GM10266 (cell line): ENCODE measurements around the gene TAC4.
A peak's percentile ranks its signal among the peaks of the same experiment; 100 is the strongest.

Source experiments
- DNase-seq: peaks from one replicate; pipeline ENCODE4 v3.0.0; 2012; ENCODE audit errors: extremely low spot score
- CTCF ChIP-seq: IDR thresholded peaks from 2 replicates; pipeline ENCODE4 v1.5.1; 2012; ENCODE audit warnings: mild to moderate bottlenecking, low read depth; ENCODE audit not compliant: control insufficient read depth, insufficient read depth; ENCODE audit errors: missing control alignments

TAC4 gene

DNA sequence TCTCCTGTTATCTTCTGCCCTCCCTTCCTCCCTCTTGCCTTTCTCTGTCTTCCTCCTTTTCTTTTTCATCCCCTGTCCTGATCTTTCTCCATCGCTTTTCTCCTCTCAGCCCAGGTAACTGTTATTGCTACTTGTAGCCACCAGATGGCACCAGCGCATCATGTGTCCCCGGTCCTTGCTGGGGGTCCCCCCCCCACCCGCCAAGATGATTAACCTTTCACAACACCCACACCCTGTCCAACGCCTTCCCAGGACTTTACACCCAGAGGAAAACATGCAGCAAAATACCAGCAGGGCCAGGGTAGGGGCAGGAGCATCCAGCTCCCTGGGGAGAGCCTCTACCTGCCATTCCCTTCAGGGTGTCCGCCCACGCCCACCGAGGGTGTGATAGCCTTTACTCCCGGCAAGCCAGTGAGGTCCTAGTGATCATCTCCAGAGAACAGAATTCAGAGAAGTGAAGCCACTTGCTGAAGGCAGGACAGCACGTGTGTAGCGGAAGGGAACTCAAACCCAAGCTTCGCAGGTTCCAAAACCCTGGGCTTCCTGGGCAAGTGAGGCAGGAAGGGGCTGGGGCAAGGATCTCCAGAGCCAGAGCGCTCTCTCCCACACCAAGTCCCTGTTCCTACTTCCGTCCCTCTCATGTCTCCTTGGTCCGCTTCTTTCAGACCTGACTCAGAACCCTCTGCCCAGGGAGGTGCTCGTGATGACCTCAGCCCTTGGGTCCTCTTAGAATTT, 13.4 kb upstream of the TAC4 start:
- peak; percentile 80 for DNase-seq

DNA sequence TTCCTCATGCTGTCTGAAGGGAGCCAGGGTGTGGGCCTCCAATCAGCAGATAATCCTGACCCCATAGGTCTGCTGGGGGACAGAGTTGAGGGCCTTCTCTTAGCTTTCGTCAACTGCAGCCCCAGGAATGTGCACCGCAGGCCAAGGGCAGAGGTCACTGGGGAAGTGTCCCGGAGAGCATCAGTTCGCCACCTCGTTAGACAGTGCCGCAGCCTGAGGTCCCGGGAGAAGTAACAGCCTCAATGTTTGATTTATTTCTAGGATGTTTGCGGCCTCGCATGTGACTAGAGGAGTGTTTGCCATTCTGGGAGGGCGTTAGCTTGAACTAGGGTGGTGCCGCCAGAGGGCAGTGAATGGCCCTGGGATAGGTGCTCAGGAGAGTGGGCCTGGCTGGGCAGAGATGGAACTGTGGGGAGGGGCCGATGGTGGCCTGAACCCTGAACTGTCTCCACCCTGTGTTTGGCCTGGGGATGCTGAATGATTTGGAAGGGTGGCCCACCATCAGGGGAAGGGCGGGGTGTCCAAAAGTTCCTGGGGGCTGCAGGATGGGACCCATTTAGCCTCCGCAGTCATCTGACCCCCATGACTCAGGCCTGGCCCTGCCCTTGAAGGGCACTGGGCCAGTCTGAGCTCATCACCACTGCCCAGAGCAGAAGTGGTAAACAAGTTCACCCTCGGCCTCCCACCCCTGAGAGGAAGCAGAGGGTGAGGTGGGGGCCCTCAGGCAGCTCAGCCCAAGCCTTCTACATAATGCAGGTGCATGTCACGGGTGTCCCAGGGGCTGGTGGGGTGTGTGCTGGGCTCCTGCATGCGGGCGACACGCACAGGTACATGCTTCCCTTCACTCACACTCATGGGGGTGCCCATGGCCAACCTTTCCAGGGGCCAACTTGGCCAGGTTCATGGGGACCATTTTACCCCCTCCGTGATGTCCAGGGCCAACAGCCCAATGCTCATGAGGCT, 12.4 kb upstream of the TAC4 start:
- no peak for TF ChIP-seq CTCF
- no peak for DNase-seq

More for the DNA sequence above, 13.4 kb upstream of the TAC4 start:
- peak; percentile 73 for TF ChIP-seq CTCF

DNA sequence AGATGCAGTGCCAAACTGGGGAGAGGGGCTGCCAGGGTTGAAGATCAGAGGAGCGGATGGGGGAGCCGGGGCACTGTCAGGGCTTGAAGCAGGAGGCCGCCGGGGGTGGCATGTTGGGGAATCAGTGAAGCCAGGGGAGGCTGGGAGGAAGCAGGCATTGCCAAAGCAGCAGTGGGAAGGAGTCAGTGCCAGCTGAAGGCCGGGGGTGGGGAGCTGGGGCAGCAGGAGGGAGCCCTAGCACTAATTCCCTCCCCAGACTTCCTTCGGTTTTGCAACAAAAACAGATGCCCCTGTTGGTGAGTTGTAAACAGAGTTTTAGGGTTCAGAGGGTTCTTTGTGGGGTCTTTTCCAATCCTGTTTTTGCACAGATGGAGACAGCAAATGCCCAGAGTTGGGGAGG, 10.9 kb upstream of the TAC4 start:
- TF ChIP-seq CTCF: no peak
- DNase-seq: no peak

DNA sequence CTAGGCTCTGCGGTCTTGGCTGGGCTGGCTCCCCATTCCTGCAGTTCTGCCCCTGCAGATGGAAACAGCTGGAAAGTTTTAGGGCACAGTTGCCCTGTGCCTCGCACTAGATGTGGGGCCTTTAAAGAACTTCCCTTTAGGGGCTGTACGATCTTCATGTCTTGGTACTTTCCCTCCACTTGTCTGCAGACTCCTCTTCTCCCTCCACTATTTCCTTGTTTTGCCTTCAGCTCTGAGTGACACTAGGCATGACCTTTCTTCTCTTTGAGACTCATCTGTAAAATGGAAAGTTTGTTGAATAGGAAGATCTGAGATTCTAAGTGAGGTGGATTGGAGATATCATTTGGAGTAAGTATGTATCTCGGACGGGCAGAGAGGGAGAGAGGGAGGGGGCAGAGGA, 6.3 kb upstream of the TAC4 start:
- DNase-seq: no peak
- TF ChIP-seq CTCF: no peak

DNA sequence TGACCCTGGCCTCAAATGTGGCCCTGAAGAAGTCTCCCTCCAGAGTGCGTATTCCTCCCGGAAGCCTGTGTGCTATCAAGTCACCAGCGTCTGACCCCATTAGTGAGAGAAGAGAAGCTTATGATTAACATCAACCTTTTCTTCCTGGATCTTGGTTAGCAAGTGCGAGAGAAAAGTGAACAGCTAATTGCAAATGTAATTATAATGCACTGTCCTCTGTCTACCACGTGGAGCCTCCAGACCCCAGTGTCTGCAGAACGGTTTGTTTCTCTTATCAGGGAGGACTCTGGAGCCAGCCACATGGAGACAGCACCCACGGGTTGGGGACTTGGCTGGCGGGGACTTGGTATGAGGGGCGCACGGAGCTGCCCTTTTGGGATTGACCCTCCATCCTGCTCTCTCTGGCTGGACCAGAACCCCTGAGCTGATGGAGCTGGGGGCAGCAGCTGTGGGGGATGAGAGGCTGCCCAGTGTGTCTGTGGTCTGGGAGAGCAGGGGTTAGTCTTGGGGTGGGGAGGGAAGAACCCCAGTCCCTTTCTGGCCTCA, 5.7 kb upstream of the TAC4 start:
- DNase-seq: no peak
- no peak for TF ChIP-seq CTCF

- peak; percentile 75 for TF ChIP-seq CTCF
- DNase-seq: peak; percentile 75
These were observed 3.8 kb upstream of the TAC4 start for GRCh38 chr17:49851387-49852291.
